SK-N-SH treated with all-trans-retinoic acid at 6 μM for 48 hours (cell line): ENCODE results near the gene AP1B1.

Experiments used
- ATAC-seq: fragments of 200-7000 bp; cut with Tn5 transposase; 3 replicates; pipeline ENCODE4 v1.9.1; 2020; ENCODE audit warnings: mild to moderate bottlenecking, moderate library complexity
- BACH2 ChIP-seq: fragments of 250-450 bp; sonication (Bioruptor Pico); IDR thresholded peaks from 2 replicates; pipeline ENCODE4 v1.9.0; 2021; ENCODE audit warnings: mild to moderate bottlenecking, borderline replicate concordance
- CREB5 ChIP-seq: fragments of 250-450 bp; sonication (Bioruptor Pico); IDR thresholded peaks from 2 replicates; pipeline ENCODE4 v1.5.1; 2020; ENCODE audit warnings: low read depth, mild to moderate bottlenecking, moderate library complexity
- CSDC2 ChIP-seq: fragments of 250-450 bp; sonication (Bioruptor Pico); IDR thresholded peaks from 2 replicates; pipeline ENCODE4 v1.5.0; 2020; ENCODE audit warnings: mild to moderate bottlenecking, moderate library complexity
- CSRNP3 ChIP-seq: fragments of 250-450 bp; sonication (Bioruptor Pico); IDR thresholded peaks from 2 replicates; pipeline ENCODE4 v1.5.1; 2021; ENCODE audit warnings: mild to moderate bottlenecking, moderate library complexity
- ESRRG ChIP-seq: fragments of 250-450 bp; sonication (Bioruptor Pico); IDR thresholded peaks from 2 replicates; pipeline ENCODE4 v1.6.1; 2021; ENCODE audit warnings: mild to moderate bottlenecking
- GLIS3 ChIP-seq: fragments of 250-450 bp; sonication (Bioruptor Pico); IDR thresholded peaks from 2 replicates; pipeline ENCODE4 v1.5.0; 2020; ENCODE audit warnings: mild to moderate bottlenecking, moderate library complexity
- OSR1 ChIP-seq: fragments of 250-450 bp; sonication (Bioruptor Pico); IDR thresholded peaks from 2 replicates; pipeline ENCODE4 v1.8.0; 2022; ENCODE audit warnings: moderate library complexity, mild to moderate bottlenecking, inconsistent platforms
- POU6F1 ChIP-seq: fragments of 250-450 bp; sonication (Bioruptor Pico); IDR thresholded peaks from 2 replicates; pipeline ENCODE4 v1.8.0; 2021; ENCODE audit warnings: low read depth, mild to moderate bottlenecking, moderate library complexity, borderline replicate concordance
- PPARA ChIP-seq: fragments of 250-450 bp; sonication (Bioruptor Pico); IDR thresholded peaks from 2 replicates; pipeline ENCODE4 v1.5.0; 2020; ENCODE audit warnings: mild to moderate bottlenecking, borderline replicate concordance
- RARB ChIP-seq: fragments of 250-450 bp; sonication (Bioruptor Pico); IDR thresholded peaks from 2 replicates; pipeline ENCODE4 v1.8.0; 2021; ENCODE audit warnings: mild to moderate bottlenecking, moderate library complexity
- SNAI2 ChIP-seq: fragments of 250-450 bp; sonication (Bioruptor Pico); IDR thresholded peaks from 2 replicates; pipeline ENCODE4 v1.5.0; 2020; ENCODE audit warnings: mild to moderate bottlenecking, moderate library complexity
- TCF4 ChIP-seq: fragments of 250-450 bp; sonication (Bioruptor Pico); IDR thresholded peaks from 2 replicates; pipeline ENCODE4 v1.8.0; 2021; ENCODE audit warnings: mild to moderate bottlenecking, moderate library complexity, borderline replicate concordance
- ZC3H10 ChIP-seq: fragments of 250-450 bp; sonication (Bioruptor Pico); IDR thresholded peaks from 2 replicates; pipeline ENCODE4 v1.5.1; 2021; ENCODE audit warnings: mild to moderate bottlenecking, moderate library complexity
- ZFP30 ChIP-seq: fragments of 450-650 bp; formaldehyde crosslinking; IDR thresholded peaks from 2 replicates; pipeline ENCODE4 v1.5.0; 2022; ENCODE audit warnings: mild to moderate bottlenecking, moderate library complexity
- ZNF565 ChIP-seq: fragments of 450-650 bp; formaldehyde crosslinking; conservative IDR thresholded peaks from 2 replicates; pipeline ENCODE4 v1.5.0; 2020; ENCODE audit warnings: low read depth, mild to moderate bottlenecking, moderate library complexity
- ZNF8 ChIP-seq: fragments of 450-650 bp; formaldehyde crosslinking; IDR thresholded peaks from 2 replicates; pipeline ENCODE4 v1.5.0; 2020; ENCODE audit warnings: mild to moderate bottlenecking, moderate library complexity
- TF ChIP-seq, protein P1 (sequence below): fragments of 250-450 bp; sonication (Bioruptor Pico); IDR thresholded peaks from 2 replicates; pipeline ENCODE4 v1.5.0; 2020; ENCODE audit warnings: mild to moderate bottlenecking, moderate library complexity
- TF ChIP-seq, protein P2 (sequence below): fragments of 250-450 bp; sonication (Bioruptor Pico); IDR thresholded peaks from 2 replicates; pipeline ENCODE4 v1.8.0; 2020; ENCODE audit warnings: mild to moderate bottlenecking, moderate library complexity, borderline replicate concordance

Gene AP1B1

DNA sequence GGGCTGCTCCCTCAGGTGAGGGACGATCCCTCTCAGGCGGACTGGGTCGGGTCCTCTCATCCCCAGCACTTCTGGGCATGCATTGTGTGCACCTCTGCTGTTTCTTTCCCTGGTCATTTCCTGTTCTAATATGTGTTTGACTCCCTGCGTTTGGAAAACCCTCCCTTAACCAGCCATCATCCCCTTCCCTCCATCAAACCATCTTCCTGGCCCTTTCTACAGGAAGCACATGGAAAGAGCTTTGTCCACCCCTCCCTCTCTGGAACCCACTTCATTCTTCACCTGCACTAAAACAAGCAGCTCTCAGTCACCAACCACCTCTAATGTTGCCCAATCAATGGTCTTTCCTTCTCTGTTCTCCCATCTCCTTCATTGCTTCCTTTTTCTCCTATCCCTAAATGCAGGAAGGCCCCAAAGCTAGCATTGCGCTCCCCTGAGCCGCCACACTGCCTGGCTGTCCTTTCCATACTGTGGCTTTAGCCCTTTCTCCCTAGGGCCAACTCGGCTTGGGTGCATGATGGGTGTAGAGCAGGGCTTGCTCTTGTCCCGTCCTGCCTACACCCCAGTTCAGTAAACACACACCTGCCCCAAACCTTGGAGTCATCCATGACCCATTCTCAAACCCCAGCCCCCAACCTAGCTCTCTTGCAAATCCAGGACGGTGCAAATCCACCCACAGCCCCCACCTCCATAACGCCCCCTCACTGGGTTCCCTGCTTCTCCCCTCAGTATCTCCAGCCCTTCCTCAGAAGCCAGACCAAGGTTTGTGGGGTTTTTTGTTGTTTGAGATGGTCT lies 87.4 kb downstream of the AP1B1 start:
- ATAC-seq = peak; percentile 2; the same call in 2 of the 3 replicates
- TF ChIP-seq, protein P1, sequence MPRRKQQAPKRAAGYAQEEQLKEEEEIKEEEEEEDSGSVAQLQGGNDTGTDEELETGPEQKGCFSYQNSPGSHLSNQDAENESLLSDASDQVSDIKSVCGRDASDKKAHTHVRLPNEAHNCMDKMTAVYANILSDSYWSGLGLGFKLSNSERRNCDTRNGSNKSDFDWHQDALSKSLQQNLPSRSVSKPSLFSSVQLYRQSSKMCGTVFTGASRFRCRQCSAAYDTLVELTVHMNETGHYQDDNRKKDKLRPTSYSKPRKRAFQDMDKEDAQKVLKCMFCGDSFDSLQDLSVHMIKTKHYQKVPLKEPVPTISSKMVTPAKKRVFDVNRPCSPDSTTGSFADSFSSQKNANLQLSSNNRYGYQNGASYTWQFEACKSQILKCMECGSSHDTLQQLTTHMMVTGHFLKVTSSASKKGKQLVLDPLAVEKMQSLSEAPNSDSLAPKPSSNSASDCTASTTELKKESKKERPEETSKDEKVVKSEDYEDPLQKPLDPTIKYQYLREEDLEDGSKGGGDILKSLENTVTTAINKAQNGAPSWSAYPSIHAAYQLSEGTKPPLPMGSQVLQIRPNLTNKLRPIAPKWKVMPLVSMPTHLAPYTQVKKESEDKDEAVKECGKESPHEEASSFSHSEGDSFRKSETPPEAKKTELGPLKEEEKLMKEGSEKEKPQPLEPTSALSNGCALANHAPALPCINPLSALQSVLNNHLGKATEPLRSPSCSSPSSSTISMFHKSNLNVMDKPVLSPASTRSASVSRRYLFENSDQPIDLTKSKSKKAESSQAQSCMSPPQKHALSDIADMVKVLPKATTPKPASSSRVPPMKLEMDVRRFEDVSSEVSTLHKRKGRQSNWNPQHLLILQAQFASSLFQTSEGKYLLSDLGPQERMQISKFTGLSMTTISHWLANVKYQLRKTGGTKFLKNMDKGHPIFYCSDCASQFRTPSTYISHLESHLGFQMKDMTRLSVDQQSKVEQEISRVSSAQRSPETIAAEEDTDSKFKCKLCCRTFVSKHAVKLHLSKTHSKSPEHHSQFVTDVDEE (CRISPR knock-in tag) = no peak
- TF ChIP-seq BACH2 (no peak), GLIS3 (no peak), POU6F1 (no peak), SNAI2 (CRISPR knock-in tag) (no peak), ZFP30 (CRISPR knock-in tag) (no peak), CSDC2 (CRISPR knock-in tag) (no peak), ESRRG (CRISPR knock-in tag) (no peak), TCF4 (CRISPR knock-in tag) (no peak)

DNA sequence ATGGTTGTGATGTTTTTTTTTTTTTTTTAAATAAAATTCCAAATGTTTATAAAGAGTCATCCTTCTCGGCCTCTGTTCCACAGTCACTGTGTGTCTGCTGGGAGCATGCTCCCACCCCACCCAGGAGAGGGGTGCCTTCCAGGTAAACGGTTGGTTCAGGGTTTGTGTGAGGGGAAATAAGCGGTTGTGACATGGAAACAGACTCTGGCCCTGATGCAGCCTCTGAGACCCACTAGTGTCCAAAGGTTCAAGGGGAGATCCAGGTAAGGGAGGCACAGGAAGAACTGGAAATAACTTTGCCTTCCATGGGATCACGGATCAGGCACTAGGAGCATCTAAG lies 87.9 kb downstream of the AP1B1 start:
- TF ChIP-seq ZNF565 = no peak
- no peak for TF ChIP-seq ESRRG (CRISPR knock-in tag)
- no peak for TF ChIP-seq PPARA (CRISPR knock-in tag)
- TF ChIP-seq, all 23 proteins: peak for 0
- no peak for ATAC-seq

DNA sequence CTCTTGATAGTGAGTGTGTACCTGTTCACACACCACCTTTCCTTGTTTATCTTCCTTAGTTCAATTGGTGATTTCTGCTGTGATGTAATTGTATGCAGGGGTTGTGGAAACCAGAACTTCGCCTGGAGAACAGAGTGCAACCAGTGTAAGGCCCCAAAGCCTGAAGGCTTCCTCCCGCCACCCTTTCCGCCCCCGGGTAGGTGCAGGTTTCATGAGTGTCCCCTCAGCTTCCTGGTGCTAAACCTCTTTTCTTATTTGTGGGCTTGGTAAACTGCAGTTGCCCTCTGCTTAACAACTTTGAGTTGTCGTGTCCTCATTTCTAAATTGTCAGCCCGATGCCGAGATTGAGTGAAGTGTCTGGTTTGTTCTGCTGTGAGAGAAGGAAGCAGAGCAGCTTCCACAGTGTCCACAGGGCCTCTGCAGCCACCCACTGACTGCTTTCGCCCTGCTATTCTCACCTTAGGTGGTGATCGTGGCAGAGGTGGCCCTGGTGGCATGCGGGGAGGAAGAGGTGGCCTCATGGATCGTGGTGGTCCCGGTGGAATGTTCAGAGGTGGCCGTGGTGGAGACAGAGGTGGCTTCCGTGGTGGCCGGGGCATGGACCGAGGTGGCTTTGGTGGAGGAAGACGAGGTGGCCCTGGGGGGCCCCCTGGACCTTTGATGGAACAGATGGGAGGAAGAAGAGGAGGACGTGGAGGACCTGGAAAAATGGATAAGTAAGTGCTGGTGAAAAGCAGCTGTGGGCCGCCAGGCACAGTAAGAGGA lies 89.1 kb downstream of the AP1B1 start:
- no peak for ATAC-seq
- no peak for TF ChIP-seq CREB5 (CRISPR knock-in tag)
- no peak for TF ChIP-seq PPARA (CRISPR knock-in tag)
- no peak for TF ChIP-seq POU6F1
- TF ChIP-seq CSRNP3 (CRISPR knock-in tag) = no peak
- TF ChIP-seq CSDC2 (CRISPR knock-in tag) = no peak
- no peak for TF ChIP-seq TCF4 (CRISPR knock-in tag)
- TF ChIP-seq RARB (CRISPR knock-in tag) = no peak
- TF ChIP-seq ZC3H10 (CRISPR knock-in tag) = no peak
- no peak for TF ChIP-seq GLIS3
- no peak for TF ChIP-seq BACH2
- no peak for TF ChIP-seq ZNF8 (CRISPR knock-in tag)
- TF ChIP-seq OSR1 (CRISPR knock-in tag) = no peak
- TF ChIP-seq, protein P2, sequence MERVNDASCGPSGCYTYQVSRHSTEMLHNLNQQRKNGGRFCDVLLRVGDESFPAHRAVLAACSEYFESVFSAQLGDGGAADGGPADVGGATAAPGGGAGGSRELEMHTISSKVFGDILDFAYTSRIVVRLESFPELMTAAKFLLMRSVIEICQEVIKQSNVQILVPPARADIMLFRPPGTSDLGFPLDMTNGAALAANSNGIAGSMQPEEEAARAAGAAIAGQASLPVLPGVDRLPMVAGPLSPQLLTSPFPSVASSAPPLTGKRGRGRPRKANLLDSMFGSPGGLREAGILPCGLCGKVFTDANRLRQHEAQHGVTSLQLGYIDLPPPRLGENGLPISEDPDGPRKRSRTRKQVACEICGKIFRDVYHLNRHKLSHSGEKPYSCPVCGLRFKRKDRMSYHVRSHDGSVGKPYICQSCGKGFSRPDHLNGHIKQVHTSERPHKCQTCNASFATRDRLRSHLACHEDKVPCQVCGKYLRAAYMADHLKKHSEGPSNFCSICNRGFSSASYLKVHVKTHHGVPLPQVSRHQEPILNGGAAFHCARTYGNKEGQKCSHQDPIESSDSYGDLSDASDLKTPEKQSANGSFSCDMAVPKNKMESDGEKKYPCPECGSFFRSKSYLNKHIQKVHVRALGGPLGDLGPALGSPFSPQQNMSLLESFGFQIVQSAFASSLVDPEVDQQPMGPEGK = no peak
- TF ChIP-seq, protein P1 (CRISPR knock-in tag) = no peak
